HG03469 (cell line): ENCODE results near the gene SLC12A5.

ENCODE experiments used
- ATAC-seq: cut with Tn5 transposase; IDR thresholded peaks from one replicate; pipeline ENCODE4 v1.9.1; 2021; ENCODE audit warnings: mild to moderate bottlenecking, moderate library complexity, moderate number of reproducible peaks; ENCODE audit not compliant: unreplicated experiment

SLC12A5 gene

DNA sequence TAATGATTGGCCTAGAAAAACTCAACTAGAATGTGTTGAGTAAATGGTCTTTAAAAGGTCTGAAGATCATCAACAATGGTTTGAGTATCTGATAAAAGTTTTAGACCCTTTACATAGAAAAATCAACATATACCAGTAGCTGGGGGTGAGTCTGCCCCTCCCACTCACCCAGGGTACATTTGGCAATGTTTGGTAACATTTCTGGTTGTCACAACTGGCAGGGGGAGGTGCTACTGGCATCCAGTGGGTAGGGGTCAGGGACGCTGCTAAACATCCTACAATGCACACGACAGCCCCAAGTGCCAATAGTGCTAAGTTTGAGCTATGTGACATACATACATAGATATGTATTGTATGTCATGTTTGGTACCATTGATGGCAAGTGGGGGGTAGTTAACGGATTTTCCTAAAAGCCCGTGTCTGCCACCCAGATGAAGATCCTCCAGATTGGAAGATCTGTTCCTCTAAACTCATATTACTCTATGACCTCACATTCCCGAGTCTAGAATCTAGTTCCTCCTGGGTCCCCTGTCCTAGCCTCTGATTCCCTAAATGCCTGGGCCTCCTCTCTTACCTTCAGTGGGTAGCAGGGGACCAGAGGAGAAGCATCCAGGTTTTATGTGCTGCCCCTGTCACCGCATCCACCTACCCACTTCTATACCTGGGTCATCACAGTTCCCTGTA lies 22.9 kb upstream of the SLC12A5 start:
- ATAC-seq = no peak

- ATAC-seq = no peak
Measured at GRCh38 chr20:46006964-46007363, 22.1 kb upstream of the SLC12A5 start.

- no peak for ATAC-seq
Measured at GRCh38 chr20:46007671-46008070, 21.3 kb upstream of the SLC12A5 start.

DNA sequence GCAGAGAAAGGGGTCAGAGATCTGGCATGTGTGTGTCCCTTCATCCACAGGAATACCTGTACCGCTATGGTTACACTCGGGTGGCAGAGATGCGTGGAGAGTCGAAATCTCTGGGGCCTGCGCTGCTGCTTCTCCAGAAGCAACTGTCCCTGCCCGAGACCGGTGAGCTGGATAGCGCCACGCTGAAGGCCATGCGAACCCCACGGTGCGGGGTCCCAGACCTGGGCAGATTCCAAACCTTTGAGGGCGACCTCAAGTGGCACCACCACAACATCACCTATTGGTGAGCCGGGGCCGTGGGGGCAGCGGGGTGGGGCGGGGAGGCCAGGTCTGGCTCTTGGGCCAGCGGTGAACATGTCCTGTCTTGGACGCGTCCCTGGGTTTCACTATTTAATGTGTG lies 19.2 kb upstream of the SLC12A5 start:
- no peak for ATAC-seq

GRCh38 chr20:46010491-46011391 lies 18.3 kb upstream of the SLC12A5 start:
- ATAC-seq = no peak

- no peak for ATAC-seq
Measured at GRCh38 chr20:46011631-46012482, 17.2 kb upstream of the SLC12A5 start.

GRCh38 chr20:46012921-46013320 lies 16.1 kb upstream of the SLC12A5 start:
- ATAC-seq = no peak

GRCh38 chr20:46013322-46013828 lies 15.6 kb upstream of the SLC12A5 start:
- ATAC-seq = no peak

DNA sequence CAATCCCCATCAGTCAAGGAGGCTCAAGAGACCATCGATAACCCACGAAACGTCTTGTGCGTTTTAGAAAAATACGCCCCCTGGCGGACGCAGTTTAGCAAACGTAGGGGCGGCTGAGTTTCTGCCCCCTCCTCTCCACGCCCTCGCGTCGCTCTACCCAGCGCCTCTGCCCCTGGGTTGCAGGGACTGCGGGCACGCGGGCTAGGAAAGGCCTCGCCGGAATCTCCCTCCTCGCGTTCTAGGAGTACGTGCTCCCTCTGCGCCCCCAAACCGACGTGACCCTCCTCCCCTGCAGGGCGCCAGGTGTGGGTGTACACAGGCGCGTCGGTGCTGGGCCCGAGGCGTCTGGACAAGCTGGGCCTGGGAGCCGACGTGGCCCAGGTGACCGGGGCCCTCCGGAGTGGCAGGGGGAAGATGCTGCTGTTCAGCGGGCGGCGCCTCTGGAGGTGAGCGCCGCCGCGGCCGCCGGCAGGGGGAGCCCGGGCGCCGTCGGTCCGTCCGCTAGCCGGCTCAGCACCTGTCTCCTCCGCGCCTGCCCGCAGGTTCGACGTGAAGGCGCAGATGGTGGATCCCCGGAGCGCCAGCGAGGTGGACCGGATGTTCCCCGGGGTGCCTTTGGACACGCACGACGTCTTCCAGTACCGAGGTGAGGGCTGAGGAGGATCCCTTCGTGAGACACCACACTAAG lies 15.0 kb upstream of the SLC12A5 start:
- ATAC-seq = peak; percentile 48

GRCh38 chr20:46014517-46015396 lies 14.3 kb upstream of the SLC12A5 start:
- ATAC-seq = no peak

DNA sequence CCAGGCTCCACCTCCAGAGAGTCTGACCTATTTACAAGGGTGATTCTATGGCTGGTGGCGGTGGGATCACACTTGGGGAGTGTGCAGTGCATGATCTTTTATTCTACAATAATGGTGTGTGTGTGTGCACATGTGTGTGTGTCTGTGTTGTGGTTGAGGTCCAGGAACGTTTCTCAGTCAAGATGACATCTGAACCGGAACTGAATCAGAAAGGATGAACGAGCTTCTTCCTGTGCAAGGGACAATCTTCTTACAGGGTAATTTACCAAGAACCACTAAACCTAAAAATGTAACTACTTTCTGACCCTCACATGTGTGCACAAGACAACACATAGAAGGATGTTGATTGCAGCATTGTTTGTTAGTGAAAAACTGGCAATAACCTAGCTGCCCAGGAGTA lies 11.7 kb upstream of the SLC12A5 start:
- ATAC-seq = no peak

GRCh38 chr20:46018112-46018511 lies 10.9 kb upstream of the SLC12A5 start:
- ATAC-seq = no peak

GRCh38 chr20:46018611-46019010 lies 10.4 kb upstream of the SLC12A5 start:
- no peak for ATAC-seq

DNA sequence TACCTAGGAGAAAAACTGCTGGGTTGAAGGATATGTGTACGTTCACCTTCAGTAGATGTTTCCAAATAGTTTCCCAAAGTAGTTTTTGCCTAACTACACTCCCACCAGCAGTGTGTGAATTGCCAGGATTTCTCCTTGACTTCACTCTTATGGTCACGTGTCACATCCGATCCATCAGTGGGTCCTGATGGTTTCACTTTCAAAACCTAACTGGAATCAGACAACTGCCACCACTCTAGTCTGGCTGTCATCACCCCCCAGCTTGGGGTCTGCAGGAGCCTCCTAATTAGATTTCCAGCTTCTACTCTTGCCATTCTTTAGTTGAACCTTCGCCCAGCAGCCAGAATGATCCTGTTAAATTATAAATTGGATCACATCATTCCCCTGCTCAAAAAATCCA lies 8.5 kb upstream of the SLC12A5 start:
- no peak for ATAC-seq

DNA sequence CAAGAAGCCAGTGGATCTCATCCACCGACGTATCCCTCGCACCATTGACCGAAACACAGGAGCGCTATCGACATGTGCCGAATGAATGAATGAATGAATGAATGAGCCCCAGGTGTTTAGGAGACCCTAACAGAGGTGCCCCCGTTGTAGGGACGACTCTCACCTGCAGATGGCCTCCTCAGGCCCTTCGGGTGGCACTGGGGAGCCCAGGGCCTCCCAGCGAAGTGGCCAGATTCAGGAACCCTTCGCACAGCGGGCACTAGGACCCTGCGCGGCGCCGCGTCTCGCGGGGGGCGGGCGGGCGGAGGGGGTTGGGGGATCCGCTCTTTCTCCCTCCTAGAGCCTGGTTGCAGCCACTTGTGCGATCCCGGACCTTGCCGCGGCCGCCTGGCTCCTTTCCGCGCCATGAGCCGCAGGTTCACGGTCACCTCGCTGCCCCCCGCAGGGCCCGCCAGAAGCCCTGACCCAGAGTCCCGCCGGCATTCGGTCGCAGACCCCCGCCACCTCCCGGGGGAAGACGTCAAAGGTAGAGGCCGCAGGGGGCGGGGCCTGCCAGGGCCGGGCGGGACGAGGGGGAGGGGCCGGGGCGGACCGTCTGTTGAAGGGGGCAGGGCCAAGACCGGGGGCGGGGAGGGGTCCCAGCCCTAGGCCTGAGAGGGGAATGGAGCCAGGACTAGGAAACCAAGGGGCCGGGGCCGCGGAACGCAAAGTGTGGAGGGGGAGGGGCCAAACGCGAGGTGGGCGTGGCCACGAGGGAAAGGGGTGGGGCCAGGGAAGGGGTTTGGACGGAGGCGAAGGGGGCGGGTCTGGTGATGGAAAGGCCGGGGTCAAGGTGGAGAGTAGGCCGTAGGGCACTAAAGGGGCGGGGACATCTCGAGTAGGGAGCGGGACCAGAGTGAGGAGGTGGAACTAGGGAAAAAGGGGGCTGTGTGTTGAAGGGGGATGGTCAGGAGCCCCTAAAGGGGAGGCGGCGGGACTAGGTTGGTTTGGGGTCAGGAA lies 7.4 kb upstream of the SLC12A5 start:
- no peak for ATAC-seq

DNA sequence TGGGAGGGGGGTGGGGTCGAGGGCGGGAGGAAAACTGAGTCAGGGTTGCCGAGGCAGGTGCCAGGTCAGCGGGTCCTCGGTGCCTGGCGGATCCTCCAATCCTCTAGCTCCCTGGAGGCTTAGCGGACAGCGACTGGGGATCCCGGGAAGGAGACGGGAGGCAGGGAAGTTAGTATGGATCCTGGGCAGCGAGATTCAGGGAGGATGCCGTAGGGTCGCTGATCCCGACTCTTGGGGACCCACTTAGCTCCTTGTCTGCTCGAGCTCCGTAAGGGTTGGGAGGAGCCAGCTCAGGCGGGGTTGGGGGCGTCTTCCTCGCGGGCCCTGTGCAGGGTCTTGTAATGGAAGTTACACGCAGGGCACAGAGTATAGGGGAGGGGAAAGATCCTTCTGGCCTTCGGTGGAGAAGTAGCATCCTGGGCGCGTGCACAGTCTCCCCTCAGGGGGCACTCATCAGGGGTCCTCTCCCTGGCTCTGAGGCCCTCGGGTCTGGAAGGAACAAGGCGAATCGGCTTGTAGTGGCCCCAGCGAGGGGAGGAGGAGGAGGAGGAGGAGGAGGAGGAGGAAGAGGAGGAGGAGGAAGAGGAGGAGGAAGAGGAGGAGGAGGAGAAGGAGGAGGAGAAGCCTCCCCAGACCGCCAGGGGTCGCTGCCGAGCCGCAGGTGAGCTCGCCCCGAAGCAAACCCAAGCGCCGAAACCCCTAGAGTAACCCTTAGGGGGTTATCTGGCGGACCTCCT lies 6.4 kb upstream of the SLC12A5 start:
- ATAC-seq = no peak

- ATAC-seq = no peak
Measured at GRCh38 chr20:46023148-46023484, 5.9 kb upstream of the SLC12A5 start.

DNA sequence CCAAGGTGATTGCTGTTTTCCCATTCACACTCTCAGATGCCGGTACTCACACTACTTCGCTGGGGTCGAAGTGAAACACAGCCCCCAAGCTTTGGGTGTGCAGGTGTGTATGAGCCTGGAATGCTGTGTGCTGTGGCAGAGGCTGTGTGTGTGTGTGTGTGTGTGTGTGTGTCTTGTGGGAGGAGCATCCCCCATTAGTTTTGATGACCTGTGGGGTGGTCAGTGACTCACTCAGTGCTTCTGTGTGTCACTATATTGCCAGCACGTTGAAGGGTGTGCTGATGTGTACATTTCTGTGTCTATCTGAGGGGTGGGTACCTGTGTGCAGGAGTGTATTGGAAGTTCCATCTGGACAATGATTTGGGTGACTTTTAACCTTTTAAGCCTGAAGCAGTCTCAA lies 5.0 kb upstream of the SLC12A5 start:
- no peak for ATAC-seq
